ENCODE measurements around the gene RPL23.
A peak's percentile ranks its signal among the peaks of the same experiment; 100 is the strongest.

RPL23 gene

GRCh38 chr17:38824899-38825761 is 28.4 kb downstream of the RPL23 start, which contains the start of gene CWC25:
CWC25 (minus strand) TSS chr17:38825321; CDS start chr17:38825183, 138 bp downstream.
- peak within 1 kb of the TSS; percentile 92 for H3K4me3 ChIP-seq (ENCODE audit: low read depth, low read length)
- TF ChIP-seq CTCF (IDR thresholded peaks at IDR 0.05; ENCODE audit: low read depth, low read length, missing control alignments), result no peak
- DNase-seq, result peak; percentile 98
- peaks cover 10% of the 10 kb centered on the region for H3K36me3 ChIP-seq (replicated peaks)
- in situ Hi-C loops (cut with HindIII; ENCODE audit: low pct_ligation_motif_present, low sequenced_read_pairs), result no loop called here
- peak within 1 kb of the TSS; percentile 99 for H3K27ac ChIP-seq
- no peaks in the 10 kb centered on the region for H3K27me3 ChIP-seq (replicated peaks)

DNA sequence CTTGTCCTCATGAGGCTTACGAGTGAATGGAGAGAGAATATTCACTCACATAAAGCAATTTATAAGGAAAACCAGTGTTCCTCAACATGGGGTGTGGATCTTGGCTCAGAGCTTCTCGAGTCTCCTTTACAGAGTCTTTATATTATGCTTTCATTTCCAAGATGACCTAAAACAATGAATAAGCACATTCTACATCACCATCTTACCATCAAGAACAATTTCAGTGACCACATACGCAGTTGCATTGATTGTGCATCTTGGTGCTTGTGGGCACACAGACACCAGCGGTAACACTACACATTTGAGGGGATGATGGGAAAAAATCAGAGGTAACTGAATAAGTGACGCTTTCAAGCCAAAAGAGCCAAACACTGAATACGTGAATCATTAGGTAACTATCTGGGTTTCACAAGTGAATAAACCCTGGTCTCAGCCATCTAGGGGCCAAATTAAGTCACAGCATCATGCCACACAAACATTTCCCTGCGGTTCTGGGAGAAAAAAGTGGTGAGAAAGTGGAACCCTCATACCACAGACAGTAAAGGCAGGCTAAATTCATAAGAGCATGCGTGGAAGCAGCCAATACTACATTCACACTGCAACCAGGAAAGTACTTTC is 37.8 kb downstream of the RPL23 start:
- peak; percentile 79 for DNase-seq
- peak overlapping the region; percentile 48 for H3K27ac ChIP-seq
- peaks cover 41% of the 10 kb centered on the region for H3K36me3 ChIP-seq (replicated peaks)
- peak; percentile 63 for TF ChIP-seq CTCF (IDR thresholded peaks at IDR 0.05; ENCODE audit: low read depth, low read length, missing control alignments)
- in situ Hi-C loops (cut with HindIII; ENCODE audit: low pct_ligation_motif_present, low sequenced_read_pairs), result no loop called here
- H3K4me3 ChIP-seq (ENCODE audit: low read depth, low read length), result no peak overlapping the region
- no peaks in the 10 kb centered on the region for H3K27me3 ChIP-seq (replicated peaks)

GRCh38 chr17:38809828-38810227 is 43.7 kb downstream of the RPL23 start:
- DNase-seq, result no peak
- in situ Hi-C loops (cut with HindIII; ENCODE audit: low pct_ligation_motif_present, low sequenced_read_pairs), result no loop called here
- no peak for TF ChIP-seq CTCF (IDR thresholded peaks at IDR 0.05; ENCODE audit: low read depth, low read length, missing control alignments)
- Histone ChIP-seq H3K27ac (no peak overlapping the region), H3K4me3 (ENCODE audit: low read depth, low read length) (no peak overlapping the region), H3K36me3 (replicated peaks) (peaks cover 52% of the 10 kb centered on the region), H3K27me3 (replicated peaks) (no peaks in the 10 kb centered on the region)

- Histone ChIP-seq H3K27me3 (replicated peaks) (no peaks in the 10 kb centered on the region), H3K27ac (peak overlapping the region; percentile 100), H3K36me3 (replicated peaks) (peaks cover 25% of the 10 kb centered on the region), H3K4me3 (ENCODE audit: low read depth, low read length) (peak overlapping the region; percentile 88)
- TF ChIP-seq CTCF (IDR thresholded peaks at IDR 0.05; ENCODE audit: low read depth, low read length, missing control alignments), result no peak
- no peak for DNase-seq
- in situ Hi-C loops (cut with HindIII; ENCODE audit: low pct_ligation_motif_present, low sequenced_read_pairs), result no loop called here
These were observed 53.2 kb downstream of the RPL23 start for GRCh38 chr17:38800237-38800760.

DNA sequence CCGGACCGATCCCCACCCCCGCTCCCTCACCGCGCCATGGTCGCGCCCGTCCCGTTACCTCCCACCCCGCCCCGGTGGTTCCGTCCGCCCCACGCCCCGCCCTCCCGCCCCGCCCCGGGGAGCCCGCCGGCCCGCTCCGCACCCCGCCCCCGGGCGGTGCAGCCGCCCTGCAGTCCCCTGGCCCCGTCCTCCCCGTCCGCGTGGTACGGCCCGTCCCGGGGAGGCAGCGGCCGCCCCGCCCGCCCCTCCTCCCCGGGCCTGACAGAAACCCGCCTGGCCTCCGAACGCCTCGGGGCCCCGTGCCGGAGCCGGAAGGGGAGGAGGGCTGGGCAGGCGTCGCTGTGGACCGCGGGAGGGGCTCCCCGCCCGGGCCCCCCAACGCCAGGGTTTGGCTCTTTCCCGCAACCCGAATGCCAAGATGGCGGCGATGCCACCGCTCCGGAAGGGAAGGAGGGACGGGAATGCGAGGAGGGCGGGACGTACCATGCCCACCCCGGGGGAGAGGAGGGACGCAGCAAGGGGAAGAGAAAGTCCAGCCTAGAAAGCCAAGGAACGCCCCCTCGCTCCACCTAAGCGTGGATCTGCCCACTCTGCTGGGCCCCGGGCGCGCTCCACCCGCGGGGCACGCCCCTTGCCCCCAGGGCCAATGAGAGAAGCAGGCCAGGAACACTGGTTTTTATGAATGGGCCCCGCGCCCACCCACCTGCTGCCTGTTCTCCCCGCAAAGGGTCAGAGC is 53.9 kb downstream of the RPL23 start, which contains the start of gene PIP4K2B:
TSS of gene PIP4K2B (minus strand) at position 56 of the 736 bp plus-strand sequence. CDS start 132 bp downstream, outside the sequence.
- H3K4me3 ChIP-seq (ENCODE audit: low read depth, low read length), result peak within 1 kb of the TSS; percentile 88
- TF ChIP-seq CTCF (IDR thresholded peaks at IDR 0.05; ENCODE audit: low read depth, low read length, missing control alignments), result no peak
- in situ Hi-C loops (cut with HindIII; ENCODE audit: low pct_ligation_motif_present, low sequenced_read_pairs), result no loop called here

More for the DNA sequence above, 53.9 kb downstream of the RPL23 start, which contains the start of gene PIP4K2B:
- Histone ChIP-seq H3K36me3 (replicated peaks) (peaks cover 22% of the 10 kb centered on the region), H3K27me3 (replicated peaks) (no peaks in the 10 kb centered on the region), H3K27ac (peak within 1 kb of the TSS; percentile 100)
- peak; percentile 95 for DNase-seq
